HCT116 (cell line): ENCODE data around the gene ATXN7L1. TPM values are rescaled to one million over a fixed set of nuclear protein-coding genes. Genes with fewer than 3 reads are reported as not detected.

Experiments used
- ATAC-seq: fragments of 200-7000 bp; cut with Tn5 transposase; 2 replicates; pipeline ENCODE4 v1.9.1; 2020; ENCODE audit warnings: mild to moderate bottlenecking, moderate library complexity
- BruUV-seq: library from RNA; stranded (reverse); fragments of 400-500 nt; replicated peaks from 2 replicates; lab custom pipeline; 2021; lab: Mats Ljungman, UMichigan
- CTCF ChIA-PET: fragments of 300-600 bp; sonication (Branson Sonifier 250); formaldehyde crosslinking; loops from one replicate; lab custom pipeline; 2021; ENCODE audit warnings: antibody characterized with exemption; lab: Charles Lee
- POLR2A ChIA-PET: fragments of 300-600, 350-600 bp; sonication (Branson Sonifier 250); formaldehyde crosslinking; loops from one replicate; lab custom pipeline; 2021; ENCODE audit warnings: antibody characterized with exemption; lab: Charles Lee
- RAD21 ChIA-PET, 2 experiments: fragments of 300-600 bp; sonication (Branson Sonifier 250); formaldehyde crosslinking; loops; one replicate each; lab custom pipeline; 2023; ENCODE audit warnings: low total read pairs in 2 of 2; ENCODE audit not compliant: uncharacterized antibody in 2 of 2, unreplicated experiment in 2 of 2, low non-redundant PET in 1 of 2; lab: Charles Lee
- DNase-seq: peaks from one replicate; pipeline ENCODE4 v3.0.0-alpha.2; 2010; ENCODE audit warnings: low read depth, low spot score
- H2AFZ ChIP-seq: fragments of 200-600 bp; shearing (Covaris generic), sonication (generic); 2 replicates; pipeline ENCODE4 v1.6.1; 2017; ENCODE audit warnings: low read depth, mixed run types, mixed read lengths, antibody characterized with exemption, low read length; ENCODE audit not compliant: poor library complexity, severe bottlenecking
- H3K27ac ChIP-seq: 2 replicates; pipeline ENCODE4 v1.5.1; 2012; ENCODE audit warnings: low read depth, low read length
- H3K27me3 ChIP-seq: fragments of 200-600 bp; sonication (generic); 2 replicates; pipeline ENCODE4 v1.6.1; 2016; ENCODE audit warnings: mixed run types, low read length, mixed read lengths; ENCODE audit not compliant: insufficient read depth
- H3K36me3 ChIP-seq, 2 experiments: fragments of 200-500 bp in 1 of 2; fragments of 200-600 bp in 1 of 2; sonication (Bioruptor generic) in 1 of 2; sonication (generic) in 1 of 2; 2 replicates each; pipeline versions ENCODE4 v1.5.1 to v1.6.1; 2014 to 2016; ENCODE audit warnings: low read length in 2 of 2, inconsistent platforms in 1 of 2, mixed read lengths in 1 of 2, mixed run types in 1 of 2; ENCODE audit not compliant: insufficient read depth in 2 of 2, control insufficient read depth in 1 of 2
- H3K4me1 ChIP-seq, 2 experiments: fragments of 200-600 bp in 1 of 2; sonication (generic) in 1 of 2; 2 replicates each; pipeline versions ENCODE4 v1.5.1 to v1.6.1; 2012 to 2017; ENCODE audit warnings: low read length in 2 of 2, inconsistent platforms in 1 of 2, mild to moderate bottlenecking in 1 of 2, mixed read lengths in 1 of 2, mixed run types in 1 of 2, moderate library complexity in 1 of 2; ENCODE audit not compliant: insufficient read depth in 2 of 2, control insufficient read depth in 1 of 2
- H3K4me2 ChIP-seq: fragments of 200-600 bp; sonication (generic); 2 replicates; pipeline ENCODE4 v1.6.1; 2017; ENCODE audit warnings: mixed run types, low read length, mixed read lengths
- H3K4me3 ChIP-seq, 2 experiments: fragments of 200-600 bp in 1 of 2; sonication (generic) in 1 of 2; replicated peaks in 1 of 2; 2 replicates each; pipeline ENCODE4 v1.5.1; 2011 to 2016; ENCODE audit warnings: low read length in 2 of 2, control low read depth in 1 of 2, low read depth in 1 of 2, mild to moderate bottlenecking in 1 of 2, mixed read lengths in 1 of 2, mixed run types in 1 of 2
- H3K79me2 ChIP-seq: fragments of 200-600 bp; sonication (generic); 2 replicates; pipeline ENCODE4 v1.6.1; 2017; ENCODE audit warnings: mild to moderate bottlenecking, mixed run types, low read length, moderate library complexity, mixed read lengths; ENCODE audit not compliant: insufficient read depth
- H3K9ac ChIP-seq: fragments of 200-600 bp; sonication (generic); 2 replicates; pipeline ENCODE4 v1.6.1; 2016; ENCODE audit warnings: low read length, mixed read lengths
- H3K9me2 ChIP-seq: fragments of 200-600 bp; sonication (generic), shearing (Covaris generic); 2 replicates; pipeline ENCODE4 v1.6.1; 2017; ENCODE audit warnings: mixed run types, mild to moderate bottlenecking, moderate library complexity; ENCODE audit not compliant: insufficient read depth
- H3K9me3 ChIP-seq, 2 experiments: fragments of 200-500 bp in 1 of 2; fragments of 200-600 bp in 1 of 2; sonication (Bioruptor generic) in 1 of 2; sonication (generic) in 1 of 2; 2 replicates each; pipeline ENCODE4 v1.6.1; 2014 to 2017; ENCODE audit warnings: low read length in 2 of 2, mixed read lengths in 2 of 2, inconsistent platforms in 1 of 2, low read depth in 1 of 2, mild to moderate bottlenecking in 1 of 2, mixed run types in 1 of 2, moderate library complexity in 1 of 2; ENCODE audit not compliant: control insufficient read depth in 1 of 2, insufficient read depth in 1 of 2
- H4K20me1 ChIP-seq: fragments of 200-600 bp; sonication (generic), shearing (Covaris generic); 2 replicates; pipeline ENCODE4 v1.6.1; 2017; ENCODE audit warnings: mixed run types, mild to moderate bottlenecking, moderate library complexity; ENCODE audit not compliant: insufficient read depth
- ATF3 ChIP-seq: IDR thresholded peaks from 2 replicates; pipeline ENCODE4 v1.6.1; 2012
- CEBPB ChIP-seq: IDR thresholded peaks from 2 replicates; pipeline ENCODE4 v1.6.1; 2012; ENCODE audit warnings: low read depth
- CTCF ChIP-seq, 3 experiments: fragments of 200-600 bp in 1 of 3; sonication (generic) in 1 of 3; IDR thresholded peaks in 2 of 3; conservative IDR thresholded peaks in 1 of 3; 2 replicates each; pipeline ENCODE4 v1.5.1; 2012 to 2017; ENCODE audit warnings: low read depth in 2 of 3, low read length in 2 of 3, antibody characterized with exemption in 1 of 3, borderline replicate concordance in 1 of 3, control low read depth in 1 of 3, mild to moderate bottlenecking in 1 of 3, mixed read lengths in 1 of 3, mixed run types in 1 of 3, moderate library complexity in 1 of 3; ENCODE audit not compliant: insufficient read depth in 1 of 3
- EGR1 ChIP-seq: IDR thresholded peaks from 2 replicates; pipeline ENCODE4 v1.6.1; 2012; ENCODE audit warnings: low read depth
- ELF1 ChIP-seq: IDR thresholded peaks from 2 replicates; pipeline ENCODE4 v1.6.1; 2012; ENCODE audit warnings: low read depth, borderline replicate concordance
- EZH2 ChIP-seq: fragments of 200-600 bp; sonication (generic); IDR thresholded peaks from 2 replicates; pipeline ENCODE4 v1.6.1; 2017; ENCODE audit warnings: antibody characterized with exemption, mixed run types
- EZH2phosphoT487 ChIP-seq: fragments of 200-600 bp; IDR thresholded peaks from 2 replicates; pipeline ENCODE4 v1.6.1; 2018; ENCODE audit warnings: antibody characterized with exemption, borderline replicate concordance
- JUND ChIP-seq: IDR thresholded peaks from 2 replicates; pipeline ENCODE4 v1.6.1; 2012
- MAX ChIP-seq: IDR thresholded peaks from 2 replicates; pipeline ENCODE4 v1.6.1; 2012
- POLR2A ChIP-seq: IDR thresholded peaks from 2 replicates; pipeline ENCODE4 v1.7.0; 2011; ENCODE audit warnings: borderline replicate concordance; ENCODE audit not compliant: insufficient read depth, insufficient read length; ENCODE audit errors: extremely low read depth
- SIN3A ChIP-seq: IDR thresholded peaks from 2 replicates; pipeline ENCODE4 v1.6.1; 2012; ENCODE audit warnings: low read depth
- ZBTB33 ChIP-seq: IDR thresholded peaks from 2 replicates; pipeline ENCODE4 v1.6.1; 2011; ENCODE audit warnings: mild to moderate bottlenecking, low read length, moderate library complexity; ENCODE audit not compliant: insufficient replicate concordance; ENCODE audit errors: extremely low read depth
- ZFX ChIP-seq: fragments of 450-650 bp; IDR thresholded peaks from 2 replicates; pipeline ENCODE4 v1.6.1; 2017
- intact Hi-C: fragments of 100-400 bp; cut with micrococcal nuclease; formaldehyde crosslinking; loops from 2 replicates; pipeline ENCODE4 v1.10.0; 2022
- total RNA-seq: library from RNA; stranded (reverse); gene quantifications from one replicate; pipeline ENCODE4 v1.2.1, GENCODE V29; 2021; ENCODE audit not compliant: unreplicated experiment

Gene ATXN7L1
- total RNA-seq, 1 experiment from 2014 or later: 11.5 TPM

- no peak overlapping the region for H3K4me3 ChIP-seq
- H3K9ac ChIP-seq: no peak overlapping the region
- ChIA-PET CTCF (no interaction called here), RAD21 (no interaction called here), POLR2A (no interaction called here)
- no peak overlapping the region for H3K4me2 ChIP-seq
- H3K4me1 ChIP-seq: no peaks in the 10 kb centered on the region
- no peak overlapping the region for H2AFZ ChIP-seq
- H3K79me2 ChIP-seq: no peaks in the 10 kb centered on the region
- H3K9me2 ChIP-seq: no peaks in the 10 kb centered on the region
- no peaks in the 10 kb centered on the region; a peak in 1 of 4 replicates for H3K36me3 ChIP-seq
- ATAC-seq (no peak), DNase-seq (no peak)
- peaks cover 0 to 8% of the 10 kb centered on the region in 2 experiments; a peak in 1 of 4 replicates for H3K9me3 ChIP-seq
- TF ChIP-seq SIN3A: no peak
- no peak for TF ChIP-seq ZFX
- TF ChIP-seq ELF1: no peak
- TF ChIP-seq CTCF (IDR thresholded peaks at IDR 0.05 in 2 of 3, conservative IDR thresholded peaks at IDR 0.05 in 1 of 3; ENCODE audit: borderline replicate concordance in 1 of 3, insufficient read depth in 1 of 3, low read depth in 2 of 3, low read length in 2 of 3): no peak
- TF ChIP-seq JUND: no peak
- no peak for TF ChIP-seq ATF3
- no peak for TF ChIP-seq CEBPB
- no peak for TF ChIP-seq ZBTB33
- no peak for TF ChIP-seq MAX
- no peak for TF ChIP-seq POLR2A
- no peak for TF ChIP-seq EZH2phosphoT487
- no peak for TF ChIP-seq EGR1
- no peak for TF ChIP-seq EZH2
- H3K27ac ChIP-seq: no peak overlapping the region
- intact Hi-C loops: no loop called here
- H4K20me1 ChIP-seq: no peaks in the 10 kb centered on the region
- H3K27me3 ChIP-seq: no peaks in the 10 kb centered on the region
- BruUV-seq: no TSS peak
Measured at GRCh38 chr7:105621617-105622016, 254.8 kb downstream of the ATXN7L1 start.
